H1 (cell line): ENCODE measurements around the gene INPP5K. TPM values are rescaled to one million over a fixed set of nuclear protein-coding genes. Genes with fewer than 3 reads are reported as not detected.

Source experiments
- CTCF ChIA-PET: fragments of 300-600 bp; sonication (Branson Sonifier 250); formaldehyde crosslinking; loops from one replicate; lab custom pipeline; 2021; ENCODE audit not compliant: partially characterized antibody; lab: Charles Lee
- POLR2A ChIA-PET: fragments of 300-600 bp; sonication (Branson Sonifier 250); formaldehyde crosslinking; loops from one replicate; lab custom pipeline; 2021; ENCODE audit warnings: inconsistent platforms; ENCODE audit not compliant: partially characterized antibody; lab: Charles Lee
- DNase-seq, 2 experiments: peaks; one replicate each; pipeline versions ENCODE4 v3.0.0 to v3.0.0-alpha.2; 2010 to 2022; ENCODE audit warnings: low spot score in 2 of 2, low read depth in 1 of 2, mixed read lengths in 1 of 2
- FAIRE-seq: peaks from 2 replicates; lab custom pipeline; 2011; peaks lifted over from hg19 to GRCh38; lab: Jason Lieb, UNC
- H2AFZ ChIP-seq: 2 replicates; pipeline ENCODE4 v1.8.1; 2012; ENCODE audit warnings: low read length, inconsistent platforms
- H2AK5ac ChIP-seq: 2 replicates; pipeline ENCODE4 v1.6.1; 2013; ENCODE audit warnings: low read depth, low read length
- H2BK120ac ChIP-seq: replicated peaks from 2 replicates; pipeline ENCODE3; 2013; ENCODE audit warnings: low read depth, low read length, inconsistent platforms
- H2BK12ac ChIP-seq: 2 replicates; pipeline ENCODE4 v1.6.1; 2013; ENCODE audit warnings: low read depth, low read length
- H2BK15ac ChIP-seq: 2 replicates; pipeline ENCODE4 v1.6.1; 2013; ENCODE audit warnings: low read length
- H2BK20ac ChIP-seq: 2 replicates; pipeline ENCODE4 v1.6.1; 2013; ENCODE audit warnings: low read length
- H2BK5ac ChIP-seq: 2 replicates; pipeline ENCODE4 v1.6.1; 2013; ENCODE audit warnings: low read depth, low read length
- H3K14ac ChIP-seq: 2 replicates; pipeline ENCODE4 v1.6.1; 2013; ENCODE audit warnings: inconsistent platforms; ENCODE audit not compliant: insufficient read length
- H3K18ac ChIP-seq: 2 replicates; pipeline ENCODE4 v1.6.1; 2013; ENCODE audit warnings: low read length; ENCODE audit errors: extremely low read depth
- H3K23ac ChIP-seq: 2 replicates; pipeline ENCODE4 v1.6.1; 2013; ENCODE audit warnings: inconsistent platforms; ENCODE audit not compliant: insufficient read length
- H3K23me2 ChIP-seq: 2 replicates; pipeline ENCODE4 v1.6.1; 2013; ENCODE audit warnings: low read depth, low read length
- H3K27ac ChIP-seq: 2 replicates; pipeline ENCODE4 v1.6.1; 2011; ENCODE audit warnings: low read depth, low read length, inconsistent platforms
- H3K27me3 ChIP-seq, 4 experiments: replicated peaks in 1 of 4; 1 replicate in 1 of 4; 2 replicates in 3 of 4; pipeline versions ENCODE4 v1.6.1 to v1.8.1; 2011 to 2013; ENCODE audit warnings: low read length in 3 of 4, mild to moderate bottlenecking in 3 of 4, inconsistent platforms in 2 of 4, mixed read lengths in 2 of 4, moderate library complexity in 1 of 4; ENCODE audit not compliant: control insufficient read depth in 3 of 4, insufficient read depth in 3 of 4; ENCODE audit errors: extremely low read depth in 1 of 4
- H3K36me3 ChIP-seq, 4 experiments: 2 replicates each; pipeline versions ENCODE4 v1.6.1 to v1.8.1; 2011 to 2013; ENCODE audit warnings: mild to moderate bottlenecking in 4 of 4, low read length in 3 of 4, moderate library complexity in 2 of 4, control low read depth in 1 of 4, inconsistent platforms in 1 of 4; ENCODE audit not compliant: insufficient read depth in 4 of 4, control insufficient read depth in 2 of 4
- H3K4ac ChIP-seq: replicated peaks from 2 replicates; pipeline ENCODE3; 2013; ENCODE audit warnings: low read length, low read depth, mixed read lengths, inconsistent platforms; ENCODE audit not compliant: insufficient read length
- H3K4me1 ChIP-seq, 4 experiments: replicated peaks in 1 of 4; 1 replicate in 1 of 4; 2 replicates in 3 of 4; pipeline versions ENCODE4 v1.6.1 to v1.8.1; 2011 to 2013; ENCODE audit warnings: low read length in 3 of 4, inconsistent platforms in 2 of 4, mixed read lengths in 1 of 4; ENCODE audit not compliant: insufficient read depth in 4 of 4, control insufficient read depth in 3 of 4
- H3K4me2 ChIP-seq, 2 experiments: 2 replicates each; pipeline versions ENCODE4 v1.6.1 to v1.8.1; 2011 to 2013; ENCODE audit warnings: low read depth in 2 of 2, low read length in 2 of 2, control low read depth in 1 of 2, inconsistent platforms in 1 of 2, mild to moderate bottlenecking in 1 of 2; ENCODE audit not compliant: insufficient read depth in 1 of 2
- H3K4me3 ChIP-seq, 4 experiments: fragments of 200-600, 300-600 bp in 1 of 4; sonication (generic), shearing (Covaris generic), sonication (Bioruptor Twin) in 1 of 4; 2 replicates each; pipeline versions ENCODE4 v1.5.1 to v1.8.1; 2011 to 2016; ENCODE audit warnings: low read length in 4 of 4, low read depth in 3 of 4, control low read depth in 2 of 4, inconsistent platforms in 2 of 4, mild to moderate bottlenecking in 2 of 4, mixed read lengths in 1 of 4, moderate library complexity in 1 of 4; ENCODE audit not compliant: insufficient read depth in 2 of 4; ENCODE audit errors: extremely low read depth in 1 of 4
- H3K56ac ChIP-seq: replicated peaks from 2 replicates; pipeline ENCODE3; 2013; ENCODE audit warnings: low read depth, mild to moderate bottlenecking, mixed read lengths, low read length, inconsistent platforms; ENCODE audit not compliant: insufficient read length
- H3K79me1 ChIP-seq: 2 replicates; pipeline ENCODE4 v1.6.1; 2013; ENCODE audit warnings: low read depth, low read length, control low read depth
- H3K79me2 ChIP-seq, 2 experiments: 2 replicates each; pipeline versions ENCODE4 v1.6.1 to v1.8.1; 2012 to 2013; ENCODE audit warnings: low read length in 2 of 2, mild to moderate bottlenecking in 2 of 2, inconsistent platforms in 1 of 2; ENCODE audit not compliant: insufficient read depth in 2 of 2, control insufficient read depth in 1 of 2
- H3K9ac ChIP-seq, 4 experiments: replicated peaks in 1 of 4; 1 replicate in 1 of 4; 2 replicates in 3 of 4; pipeline versions ENCODE4 v1.6.1 to v1.8.1; 2011 to 2013; ENCODE audit warnings: low read depth in 3 of 4, low read length in 3 of 4, control low read depth in 2 of 4, mild to moderate bottlenecking in 2 of 4, moderate library complexity in 2 of 4, inconsistent platforms in 1 of 4; ENCODE audit errors: extremely low read depth in 1 of 4
- H3K9me3 ChIP-seq, 2 experiments: 2 replicates each; pipeline versions ENCODE4 v1.6.1 to v1.8.1; 2012 to 2013; ENCODE audit warnings: mild to moderate bottlenecking in 2 of 2, moderate library complexity in 2 of 2, control low read depth in 1 of 2, inconsistent platforms in 1 of 2, low read depth in 1 of 2, low read length in 1 of 2, mixed read lengths in 1 of 2; ENCODE audit not compliant: insufficient read depth in 2 of 2
- H4K20me1 ChIP-seq, 2 experiments: replicated peaks in 1 of 2; 2 replicates each; pipeline versions ENCODE3 to v1.8.1; 2011 to 2013; ENCODE audit warnings: inconsistent platforms in 2 of 2, low read length in 2 of 2, mild to moderate bottlenecking in 1 of 2; ENCODE audit not compliant: insufficient read depth in 2 of 2, control insufficient read depth in 1 of 2
- H4K5ac ChIP-seq: 2 replicates; pipeline ENCODE4 v1.6.1; 2013; ENCODE audit warnings: low read length, low read depth, mixed read lengths, inconsistent platforms; ENCODE audit not compliant: insufficient read length
- H4K8ac ChIP-seq: 2 replicates; pipeline ENCODE4 v1.8.0; 2013; ENCODE audit warnings: mild to moderate bottlenecking, moderate library complexity, low read length, inconsistent platforms; ENCODE audit not compliant: insufficient read depth; ENCODE audit errors: extremely low read depth
- H4K91ac ChIP-seq: replicated peaks from 2 replicates; pipeline ENCODE3; 2013; ENCODE audit warnings: low read length, mixed read lengths, inconsistent platforms; ENCODE audit not compliant: insufficient read length
- KDM4A ChIP-seq: IDR thresholded peaks from one replicate; pipeline ENCODE4 v1.7.1; 2012; ENCODE audit warnings: low read depth, mild to moderate bottlenecking, moderate library complexity, low read length, inconsistent platforms; ENCODE audit not compliant: severe bottlenecking
- SIN3A ChIP-seq, 2 experiments: IDR thresholded peaks in 1 of 2; conservative IDR thresholded peaks in 1 of 2; 2 replicates each; pipeline ENCODE4 v1.6.1; 2011 to 2012; ENCODE audit warnings: low read length in 2 of 2, improper control_type of control experiment in 1 of 2, low read depth in 1 of 2, mild to moderate bottlenecking in 1 of 2
- WGBS, 2 experiments: shearing (Covaris generic) in 1 of 2; methylation state at CpG; one replicate each; pipeline versions ENCODE4 v1.1.6 to v1.1.7; 2013 to 2015; ENCODE audit warnings: low lambda C conversion rate in 2 of 2, mixed read lengths in 2 of 2, inconsistent platforms in 1 of 2, low coverage in 1 of 2, missing lambda C conversion rate in 1 of 2; ENCODE audit not compliant: insufficient replicate concordance in 2 of 2, insufficient coverage in 1 of 2, insufficient read length in 1 of 2; ENCODE audit errors: extremely low coverage in 1 of 2, missing lambda C conversion rate in 1 of 2; 5-methylcytosine and 5-hydroxymethylcytosine counted together
- polyA plus RNA-seq, 7 experiments: library from polyadenylated mRNA; depleted of rRNA in 3 of 7; stranded (reverse) in 5 of 7; unstranded in 2 of 7; fragments of >200 nt in 5 of 7; fragments of 200-250 nt in 2 of 7; gene quantifications; 1 replicate in 5 of 7; 2 replicates in 1 of 7; 4 replicates in 1 of 7; pipeline versions ENCODE4 v1.2.1 to v1.2.3, GENCODE V29; 2011 to 2013; ENCODE audit warnings: missing spikeins in 2 of 7, mixed read lengths in 2 of 7
- total RNA-seq: library from RNA; stranded (reverse); fragmentation: NEBNext Ultra II Directional; extraction: Animal tissue kit (Norgen Biotek cat#: 25700); gene quantifications from 2 replicates; pipeline ENCODE4 v1.2.1, GENCODE V29; 2021

INPP5K gene
- total and polyA plus RNA-seq, 2 of the 8 experiments (the other 6 are each of a cell fraction or from before 2014, with no cell fraction given), result 21.0 to 24.1 TPM

- Histone ChIP-seq H3K23me2 (no peaks in the 10 kb centered on the region), H3K18ac (no peak overlapping the region), H3K23ac (no peak overlapping the region), H3K4me2 (no peak overlapping the region), H4K20me1 (no peaks in the 10 kb centered on the region), H3K56ac (no peak overlapping the region), H3K36me3 (peaks cover 0 to 5% (median 0%) of the 10 kb centered on the region in 4 experiments; a peak in 1 of 8 replicates), H2BK20ac (no peak overlapping the region), H3K9me3 (no peaks in the 10 kb centered on the region), H4K8ac (no peak overlapping the region), H2AK5ac (no peak overlapping the region), H3K4me3 (no peak overlapping the region), H3K14ac (no peak overlapping the region)
- POLR2A ChIA-PET, result interaction anchor here (0.6 to 2.7 kb wide), 15 partner anchors 8 to 219 kb away, joined by 3 to 8 read pairs (median 3); no protein-coding TSS in a partner anchor
- DNase-seq, result no peak
- no peak for FAIRE-seq
- TF ChIP-seq SIN3A (conservative IDR thresholded peaks at IDR 0.05 in 1 of 2, IDR thresholded peaks at IDR 0.05 in 1 of 2; ENCODE audit: low read depth in 1 of 2, low read length in 2 of 2), result no peak
- no peak for TF ChIP-seq KDM4A
- TF ChIP-seq, all 59 proteins: peak for 0
- Histone ChIP-seq H3K27me3 (no peaks in the 10 kb centered on the region), H2BK15ac (no peak overlapping the region), H2BK12ac (no peak overlapping the region), H2BK5ac (no peak overlapping the region), H2BK120ac (no peak overlapping the region), H2AFZ (no peak overlapping the region), H3K79me2 (no peaks in the 10 kb centered on the region), H4K5ac (no peak overlapping the region), H3K27ac (no peak overlapping the region), H3K79me1 (no peaks in the 10 kb centered on the region; the same call in 1 of the 2 replicates), H3K4me1 (peaks cover 0 to 2% (median 0%) of the 10 kb centered on the region in 4 experiments; a peak in 1 of 7 replicates), H4K91ac (no peak overlapping the region), H3K4ac (no peak overlapping the region), H3K9ac (no peak overlapping the region)
- WGBS, 2 experiments, result 93% methylated on average over 31 of the region's 33 CpGs; no CpG with 5 or more reads in 1 of the 2 experiments
- CTCF ChIA-PET, result interaction anchor here (0.8 to 3.3 kb wide), 5 partner anchors 13 to 97 kb away, joined by 3 to 15 read pairs (median 4); no protein-coding TSS in a partner anchor
Observed at GRCh38 chr17:1462164-1463112, 54.0 kb downstream of the INPP5K start.
